Nephron (organoid): Measurements from ENCODE around the gene TACC2.

Experiments used
- H3K27ac Mint-ChIP-seq, 3 experiments: 2 replicates each; pipeline ENCODE4 v1.8.0; 2020; ENCODE audit warnings: mixed read lengths in 3 of 3, mild to moderate bottlenecking in 2 of 3, moderate library complexity in 1 of 3
- H3K27me3 Mint-ChIP-seq: 2 replicates; pipeline ENCODE4 v1.8.0; 2021; ENCODE audit warnings: low read depth, mild to moderate bottlenecking, moderate library complexity, mixed read lengths
- H3K36me3 Mint-ChIP-seq: 2 replicates; pipeline ENCODE4 v1.8.0; 2020; ENCODE audit warnings: low read depth, mixed read lengths
- H3K4me1 Mint-ChIP-seq: 2 replicates; pipeline ENCODE4 v1.8.0; 2020; ENCODE audit warnings: mixed read lengths
- H3K4me3 Mint-ChIP-seq, 3 experiments: 2 replicates each; pipeline ENCODE4 v1.8.0; 2020; ENCODE audit warnings: mild to moderate bottlenecking in 3 of 3, mixed read lengths in 3 of 3, moderate library complexity in 2 of 3
- H3K9me3 Mint-ChIP-seq: 2 replicates; pipeline ENCODE4 v1.8.0; 2020; ENCODE audit warnings: mixed read lengths
- TF ChIP-seq, protein P1 (sequence below), 3 experiments: fragments of 200-600 bp; sonication (generic); IDR thresholded peaks; one replicate each; pipeline ENCODE4 v1.5.0; 2021; ENCODE audit warnings: antibody characterized with exemption in 3 of 3; ENCODE audit not compliant: unreplicated experiment in 3 of 3

TACC2 gene

GRCh38 chr10:122213364-122213763 lies 224.4 kb downstream of the TACC2 start:
- Mint-ChIP-seq H3K9me3 (no peaks in the 10 kb centered on the region), H3K4me3 (no peak overlapping the region)

DNA sequence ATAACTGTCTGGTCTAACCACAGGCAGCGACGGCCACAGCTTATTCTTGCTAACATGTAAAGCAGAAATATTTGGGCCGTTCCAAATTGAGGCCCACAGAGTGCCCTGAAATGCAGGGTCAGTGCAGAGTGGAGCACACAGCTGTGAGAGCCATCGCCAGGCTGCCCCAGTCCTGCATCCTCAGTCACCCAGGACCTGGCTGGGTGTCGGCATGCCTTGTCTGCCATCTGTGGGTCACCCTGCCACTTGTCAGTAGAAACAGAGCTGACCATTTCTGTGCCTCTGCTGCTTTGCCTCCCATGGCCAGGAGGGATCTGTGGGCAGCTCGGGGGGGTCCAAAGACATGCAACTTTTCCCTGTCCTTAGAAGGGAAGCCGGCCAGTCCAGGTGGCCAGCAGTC lies 224.8 kb downstream of the TACC2 start:
- Mint-ChIP-seq H3K4me1 (peaks cover 8% of the 10 kb centered on the region), H3K36me3 (peaks cover 52% of the 10 kb centered on the region), H3K27me3 (peaks cover 8% of the 10 kb centered on the region), H3K9me3 (no peaks in the 10 kb centered on the region), H3K27ac (no peak overlapping the region), H3K4me3 (no peak overlapping the region)
- TF ChIP-seq, protein P1, sequence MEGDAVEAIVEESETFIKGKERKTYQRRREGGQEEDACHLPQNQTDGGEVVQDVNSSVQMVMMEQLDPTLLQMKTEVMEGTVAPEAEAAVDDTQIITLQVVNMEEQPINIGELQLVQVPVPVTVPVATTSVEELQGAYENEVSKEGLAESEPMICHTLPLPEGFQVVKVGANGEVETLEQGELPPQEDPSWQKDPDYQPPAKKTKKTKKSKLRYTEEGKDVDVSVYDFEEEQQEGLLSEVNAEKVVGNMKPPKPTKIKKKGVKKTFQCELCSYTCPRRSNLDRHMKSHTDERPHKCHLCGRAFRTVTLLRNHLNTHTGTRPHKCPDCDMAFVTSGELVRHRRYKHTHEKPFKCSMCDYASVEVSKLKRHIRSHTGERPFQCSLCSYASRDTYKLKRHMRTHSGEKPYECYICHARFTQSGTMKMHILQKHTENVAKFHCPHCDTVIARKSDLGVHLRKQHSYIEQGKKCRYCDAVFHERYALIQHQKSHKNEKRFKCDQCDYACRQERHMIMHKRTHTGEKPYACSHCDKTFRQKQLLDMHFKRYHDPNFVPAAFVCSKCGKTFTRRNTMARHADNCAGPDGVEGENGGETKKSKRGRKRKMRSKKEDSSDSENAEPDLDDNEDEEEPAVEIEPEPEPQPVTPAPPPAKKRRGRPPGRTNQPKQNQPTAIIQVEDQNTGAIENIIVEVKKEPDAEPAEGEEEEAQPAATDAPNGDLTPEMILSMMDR (IDR thresholded peaks at IDR 0.05; ENCODE audit: unreplicated experiment in 3 of 3), result no peak

More at GRCh38 chr10:122213364-122213763, 224.4 kb downstream of the TACC2 start:
- peaks cover 48% of the 10 kb centered on the region for H3K36me3 Mint-ChIP-seq
- H3K4me1 Mint-ChIP-seq, result peaks cover 8% of the 10 kb centered on the region
- H3K27ac Mint-ChIP-seq, result no peak overlapping the region
- TF ChIP-seq, protein P1 (IDR thresholded peaks at IDR 0.05; ENCODE audit: unreplicated experiment in 3 of 3), result no peak
- H3K27me3 Mint-ChIP-seq, result peaks cover 8% of the 10 kb centered on the region

GRCh38 chr10:122216047-122216446 lies 227.1 kb downstream of the TACC2 start:
- peaks cover 4% of the 10 kb centered on the region for H3K27me3 Mint-ChIP-seq

DNA sequence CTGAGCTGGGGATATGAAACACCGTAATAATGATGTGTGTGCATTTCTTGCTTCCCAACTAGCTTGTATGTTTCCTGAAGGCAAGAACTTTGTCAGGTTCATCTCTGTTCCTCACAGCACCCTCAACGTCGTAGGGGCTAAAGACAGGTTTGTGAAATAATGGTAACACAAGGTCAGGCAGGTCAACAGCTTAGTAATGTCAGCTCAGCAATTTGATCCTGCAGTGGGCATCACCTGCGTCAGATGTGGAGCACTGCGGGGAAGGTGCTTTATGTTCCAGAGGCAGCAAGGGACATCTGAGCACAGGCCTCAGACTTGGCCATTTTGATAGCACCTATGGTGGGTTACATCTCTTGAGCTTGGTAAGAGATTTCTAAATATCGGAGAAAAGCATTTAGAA lies 230.4 kb downstream of the TACC2 start:
- peaks cover 4% of the 10 kb centered on the region for H3K27me3 Mint-ChIP-seq
- no peaks in the 10 kb centered on the region for H3K9me3 Mint-ChIP-seq
- no peak overlapping the region for H3K27ac Mint-ChIP-seq
- peaks cover 38% of the 10 kb centered on the region for H3K36me3 Mint-ChIP-seq
- H3K4me1 Mint-ChIP-seq, result peaks cover 20% of the 10 kb centered on the region
- H3K4me3 Mint-ChIP-seq, result no peak overlapping the region
- TF ChIP-seq, protein P1 (IDR thresholded peaks at IDR 0.05; ENCODE audit: unreplicated experiment in 3 of 3), result no peak

More at GRCh38 chr10:122216047-122216446, 227.1 kb downstream of the TACC2 start:
- H3K27ac Mint-ChIP-seq, result no peak overlapping the region
- peaks cover 19% of the 10 kb centered on the region for H3K4me1 Mint-ChIP-seq
- TF ChIP-seq, protein P1 (IDR thresholded peaks at IDR 0.05; ENCODE audit: unreplicated experiment in 3 of 3), result no peak
- H3K4me3 Mint-ChIP-seq, result no peak overlapping the region
- peaks cover 54% of the 10 kb centered on the region for H3K36me3 Mint-ChIP-seq
- no peaks in the 10 kb centered on the region for H3K9me3 Mint-ChIP-seq

DNA sequence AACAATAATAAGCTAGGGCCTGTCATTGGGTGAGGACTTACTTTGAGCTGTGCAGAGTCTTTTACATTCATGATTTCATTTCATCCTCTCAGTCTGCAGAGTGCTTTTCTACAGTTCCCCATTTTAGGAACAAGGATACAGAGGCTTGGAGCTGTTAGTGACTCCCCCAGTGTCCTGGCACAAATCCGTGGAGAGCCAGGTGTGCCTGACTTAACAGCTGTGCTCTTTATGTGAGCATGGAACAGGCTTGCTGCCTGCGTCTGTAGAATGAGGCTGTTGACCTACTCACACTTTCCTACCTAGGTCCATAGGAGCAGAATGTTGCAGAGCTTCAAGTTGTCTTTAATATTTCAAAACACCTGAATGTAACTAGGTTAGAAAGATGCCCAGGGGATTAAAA lies 231.8 kb downstream of the TACC2 start:
- H3K27me3 Mint-ChIP-seq, result no peaks in the 10 kb centered on the region
- H3K4me3 Mint-ChIP-seq, result no peak overlapping the region
- H3K27ac Mint-ChIP-seq, result no peak overlapping the region
- TF ChIP-seq, protein P1 (IDR thresholded peaks at IDR 0.05; ENCODE audit: unreplicated experiment in 3 of 3), result no peak
- no peaks in the 10 kb centered on the region for H3K9me3 Mint-ChIP-seq
- peaks cover 20% of the 10 kb centered on the region for H3K4me1 Mint-ChIP-seq
- H3K36me3 Mint-ChIP-seq, result peaks cover 46% of the 10 kb centered on the region

GRCh38 chr10:122221958-122222357 lies 233.0 kb downstream of the TACC2 start:
- Mint-ChIP-seq H3K36me3 (peaks cover 49% of the 10 kb centered on the region), H3K27me3 (no peaks in the 10 kb centered on the region), H3K4me1 (peaks cover 20% of the 10 kb centered on the region), H3K4me3 (no peak overlapping the region), H3K9me3 (no peaks in the 10 kb centered on the region), H3K27ac (no peak overlapping the region)
- TF ChIP-seq, protein P1 (IDR thresholded peaks at IDR 0.05; ENCODE audit: unreplicated experiment in 3 of 3), result no peak
